HG02759 (cell line): Measurements from ENCODE around the gene EGFL7.
"Not testable (repeated sequence)": the region's sequence is repeated elsewhere in the genome, so short reads cannot be mapped to it uniquely, and the experiment has no call there.

Experiments
- ATAC-seq: cut with Tn5 transposase; IDR thresholded peaks from one replicate; pipeline ENCODE4 v1.9.1; 2021; ENCODE audit warnings: mild to moderate bottlenecking, moderate library complexity; ENCODE audit not compliant: unreplicated experiment

EGFL7 gene

GRCh38 chr9:136624184-136624951 is 38.3 kb upstream of the EGFL7 start:
- no peak for ATAC-seq

GRCh38 chr9:136625101-136626065 is 37.3 kb upstream of the EGFL7 start:
- ATAC-seq = no peak

- no peak for ATAC-seq
These were observed 36.5 kb upstream of the EGFL7 start for GRCh38 chr9:136626066-136626725.

- ATAC-seq = no peak
These were observed 35.7 kb upstream of the EGFL7 start for GRCh38 chr9:136626740-136627642.

- ATAC-seq = no peak
These were observed 35.0 kb upstream of the EGFL7 start for GRCh38 chr9:136627703-136628102.

GRCh38 chr9:136628268-136628667 is 34.4 kb upstream of the EGFL7 start:
- no peak for ATAC-seq

DNA sequence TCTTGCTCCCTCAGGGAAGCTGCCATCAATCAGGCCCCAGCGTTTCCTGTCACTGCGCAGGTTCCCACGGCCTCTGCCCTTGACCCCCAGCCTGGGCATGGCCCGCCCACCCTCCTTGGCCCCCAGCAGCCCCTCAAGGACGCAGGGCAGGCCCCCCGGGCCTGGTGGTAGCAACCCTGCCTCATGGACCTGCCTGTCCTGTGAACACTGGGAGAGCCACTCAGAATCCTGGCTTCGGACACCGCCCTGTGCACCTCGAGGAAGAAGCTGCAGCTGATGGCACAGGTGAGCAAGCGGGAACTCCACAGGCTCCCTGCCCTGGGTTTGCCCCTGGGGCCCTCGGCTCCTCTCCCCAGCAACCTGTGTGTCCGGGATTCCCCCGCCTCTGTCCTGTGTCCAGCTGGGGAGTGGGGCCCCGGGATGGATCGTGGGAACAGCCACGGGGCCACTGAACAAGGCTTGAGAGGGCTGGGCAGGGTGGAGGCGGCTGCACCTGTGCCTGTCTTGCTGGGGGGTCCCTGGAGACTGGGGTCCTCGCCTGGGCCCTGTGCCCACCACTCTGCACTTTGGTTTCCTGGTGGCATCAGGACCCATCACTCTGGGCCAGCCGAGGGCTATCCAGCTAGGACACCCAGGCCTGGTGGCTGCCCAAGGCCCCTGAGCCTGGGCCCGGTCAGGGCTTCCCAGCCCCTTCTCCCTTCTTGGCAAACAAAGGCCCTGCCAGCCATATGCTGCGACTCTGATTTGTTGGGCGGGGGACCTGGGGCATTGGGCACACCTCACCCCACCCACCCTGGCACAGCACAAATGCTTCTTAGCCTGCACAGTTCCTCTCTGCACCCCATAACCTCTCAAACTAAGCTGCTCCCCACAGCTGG is 33.5 kb upstream of the EGFL7 start:
- no peak for ATAC-seq

GRCh38 chr9:136629879-136630661 is 32.6 kb upstream of the EGFL7 start:
- ATAC-seq = no peak

DNA sequence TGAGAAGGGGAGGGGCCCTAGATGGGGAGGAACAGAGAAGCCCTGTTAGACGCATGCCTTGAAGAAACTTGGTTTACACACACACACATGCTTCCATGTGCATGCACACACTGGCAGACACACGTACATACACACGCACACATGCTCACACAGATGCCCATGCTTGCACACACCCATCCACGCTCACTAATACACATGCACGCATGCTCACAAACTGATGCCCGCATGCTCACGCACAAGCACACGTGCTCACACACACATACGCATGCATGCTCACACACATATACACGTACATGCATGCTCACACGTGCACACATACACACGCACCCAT is 32.1 kb upstream of the EGFL7 start:
- ATAC-seq = no peak

DNA sequence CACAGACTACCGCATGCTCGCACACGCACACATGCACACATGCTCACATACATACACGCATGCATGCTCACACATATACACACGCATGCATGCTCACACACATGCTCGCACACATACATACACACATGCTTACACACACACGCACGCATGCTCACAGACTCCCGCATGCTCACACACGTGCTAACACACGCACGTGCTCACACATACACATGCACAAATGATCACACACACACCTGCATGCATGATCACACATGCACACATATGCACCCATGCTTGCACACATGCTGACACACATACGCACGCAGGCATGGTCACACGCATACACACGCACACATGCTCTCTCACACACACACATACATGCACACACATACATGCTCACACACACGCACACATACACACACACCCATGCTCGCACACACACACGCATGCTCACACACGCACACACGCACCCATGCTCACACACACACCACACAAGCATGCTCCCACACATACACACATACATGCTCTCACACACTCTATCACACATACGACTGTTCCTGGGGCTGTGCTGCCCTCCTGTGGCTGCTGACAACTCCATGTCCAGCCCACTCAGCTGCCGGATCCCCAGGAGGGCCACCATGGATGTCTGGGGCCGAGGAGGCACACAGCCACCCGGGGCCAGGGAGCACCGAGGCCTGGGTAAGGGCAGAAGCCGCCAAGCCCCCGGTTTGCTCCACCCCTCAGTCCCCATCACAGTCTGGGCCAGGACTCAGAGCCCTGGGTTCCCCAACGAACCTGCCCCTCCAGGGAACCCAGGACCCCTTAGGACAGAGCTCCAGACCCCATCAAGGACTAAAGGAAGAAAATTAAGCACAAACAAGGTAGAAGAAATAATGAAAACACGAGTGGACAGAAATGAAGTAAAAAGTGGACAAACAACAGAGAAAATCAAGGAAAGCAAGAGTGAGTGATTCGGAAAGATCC is 31.4 kb upstream of the EGFL7 start:
- ATAC-seq = no peak

- ATAC-seq = not testable (repeated sequence)
These were observed 30.6 kb upstream of the EGFL7 start for GRCh38 chr9:136632072-136632471.

- not testable (repeated sequence) for ATAC-seq
These were observed 30.1 kb upstream of the EGFL7 start for GRCh38 chr9:136632491-136633106.

DNA sequence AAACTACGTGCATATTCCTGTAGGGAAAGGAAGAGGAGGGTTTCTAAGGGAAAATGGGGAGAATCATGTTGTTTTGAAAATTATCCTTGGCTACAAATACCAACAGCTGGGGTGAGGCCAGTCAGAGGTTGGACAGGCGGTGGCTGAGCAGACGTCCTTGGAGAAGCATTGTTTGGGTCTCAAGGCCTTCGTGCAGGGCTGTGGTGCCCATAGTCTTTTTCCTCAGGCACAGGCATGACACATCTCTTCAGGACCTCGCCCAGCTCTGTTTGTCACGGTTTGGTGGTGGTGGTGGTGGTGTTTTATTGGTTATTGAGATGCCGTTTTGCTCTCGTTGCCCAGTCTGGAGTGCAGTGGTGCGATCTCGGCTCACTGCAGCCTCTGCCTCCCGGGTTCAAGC is 27.8 kb upstream of the EGFL7 start:
- no peak for ATAC-seq

- no peak for ATAC-seq
These were observed 22.3 kb upstream of the EGFL7 start for GRCh38 chr9:136640171-136641111.

GRCh38 chr9:136642439-136642921 is 20.2 kb upstream of the EGFL7 start:
- no peak for ATAC-seq
